ENCODE data around the gene CCNA1.

Gene CCNA1

GRCh38 chr13:36490055-36490454, 57.8 kb downstream of the CCNA1 start:
- Histone ChIP-seq H2AK5ac (ENCODE audit: low read length) (no peak overlapping the region), H3K23ac (ENCODE audit: low read length) (peak overlapping the region; percentile 76), H3K27ac (ENCODE audit: low read depth, low read length) (no peak overlapping the region), H3K9ac (ENCODE audit: low read length) (no peak overlapping the region), H3K18ac (ENCODE audit: low read length) (no peak overlapping the region), H4K8ac (ENCODE audit: low read depth, low read length) (no peak overlapping the region), H4K91ac (ENCODE audit: low read depth, low read length) (no peak overlapping the region), H3K4ac (ENCODE audit: low read depth, low read length) (no peak overlapping the region), H2AFZ (ENCODE audit: insufficient read depth, low read length, poor library complexity) (no peak overlapping the region), H3K9me3 (ENCODE audit: insufficient read depth, low read depth, low read length) (no peaks in the 10 kb centered on the region), H2BK120ac (ENCODE audit: insufficient read depth, low read length, poor library complexity) (no peak overlapping the region), H4K12ac (ENCODE audit: low read depth, low read length) (no peak overlapping the region), H2BK5ac (ENCODE audit: low read depth, low read length, poor library complexity) (no peak overlapping the region), H3K4me1 (ENCODE audit: control insufficient read depth in 1 of 2, insufficient read depth in 2 of 2, low read length in 2 of 2) (no peaks in the 10 kb centered on the region), H3K27me3 (ENCODE audit: insufficient read depth, low read length) (no peaks in the 10 kb centered on the region), H3K36me3 (ENCODE audit: control insufficient read depth in 1 of 2, insufficient read depth in 2 of 2, low read length in 2 of 2) (no peaks in the 10 kb centered on the region), H3K79me1 (ENCODE audit: low read length) (no peaks in the 10 kb centered on the region), H2BK12ac (ENCODE audit: low read length) (no peak overlapping the region), H3K4me3 (ENCODE audit: low read depth, low read length) (no peak overlapping the region), H3K14ac (ENCODE audit: low read length) (no peak overlapping the region), H3K79me2 (ENCODE audit: control insufficient read depth, insufficient read depth, low read length, poor library complexity) (no peaks in the 10 kb centered on the region), H3K4me2 (ENCODE audit: low read length) (no peak overlapping the region)
- no peak for DNase-seq

Data from trophoblast cell (in vitro differentiated cells and primary cell).